ENCODE results near the gene POLRMT. TPM values are rescaled to one million over a fixed set of nuclear protein-coding genes. Genes with fewer than 3 reads are reported as not detected.

POLRMT gene
- total RNA-seq, 1 donor from 2014 or later = 68.4 TPM

- H3K36me3 Mint-ChIP-seq (ENCODE audit: insufficient read depth) = peaks cover 4% of the 10 kb centered on the region
- no peak overlapping the region for H3K4me3 Mint-ChIP-seq (ENCODE audit: low read depth)
- H3K9me3 Mint-ChIP-seq (ENCODE audit: low read depth) = no peaks in the 10 kb centered on the region
- DNase-seq (ENCODE audit: low spot score, unreplicated experiment) = no peak
- TF ChIP-seq, protein P1, sequence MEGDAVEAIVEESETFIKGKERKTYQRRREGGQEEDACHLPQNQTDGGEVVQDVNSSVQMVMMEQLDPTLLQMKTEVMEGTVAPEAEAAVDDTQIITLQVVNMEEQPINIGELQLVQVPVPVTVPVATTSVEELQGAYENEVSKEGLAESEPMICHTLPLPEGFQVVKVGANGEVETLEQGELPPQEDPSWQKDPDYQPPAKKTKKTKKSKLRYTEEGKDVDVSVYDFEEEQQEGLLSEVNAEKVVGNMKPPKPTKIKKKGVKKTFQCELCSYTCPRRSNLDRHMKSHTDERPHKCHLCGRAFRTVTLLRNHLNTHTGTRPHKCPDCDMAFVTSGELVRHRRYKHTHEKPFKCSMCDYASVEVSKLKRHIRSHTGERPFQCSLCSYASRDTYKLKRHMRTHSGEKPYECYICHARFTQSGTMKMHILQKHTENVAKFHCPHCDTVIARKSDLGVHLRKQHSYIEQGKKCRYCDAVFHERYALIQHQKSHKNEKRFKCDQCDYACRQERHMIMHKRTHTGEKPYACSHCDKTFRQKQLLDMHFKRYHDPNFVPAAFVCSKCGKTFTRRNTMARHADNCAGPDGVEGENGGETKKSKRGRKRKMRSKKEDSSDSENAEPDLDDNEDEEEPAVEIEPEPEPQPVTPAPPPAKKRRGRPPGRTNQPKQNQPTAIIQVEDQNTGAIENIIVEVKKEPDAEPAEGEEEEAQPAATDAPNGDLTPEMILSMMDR (IDR thresholded peaks at IDR 0.05; ENCODE audit: unreplicated experiment) = no peak
- no peaks in the 10 kb centered on the region for H3K27me3 Mint-ChIP-seq
- H3K4me1 Mint-ChIP-seq (ENCODE audit: low read depth) = no peaks in the 10 kb centered on the region
- H3K27ac Mint-ChIP-seq = no peak overlapping the region
Measured at GRCh38 chr19:647566-648284, 14.4 kb upstream of the POLRMT start.

- Mint-ChIP-seq H3K4me1 (ENCODE audit: low read depth) (no peaks in the 10 kb centered on the region), H3K36me3 (ENCODE audit: insufficient read depth) (peaks cover 4% of the 10 kb centered on the region), H3K27ac (no peak overlapping the region), H3K27me3 (no peaks in the 10 kb centered on the region), H3K9me3 (ENCODE audit: low read depth) (no peaks in the 10 kb centered on the region), H3K4me3 (ENCODE audit: low read depth) (no peak overlapping the region)
- TF ChIP-seq, protein P1 (IDR thresholded peaks at IDR 0.05; ENCODE audit: unreplicated experiment) = no peak
- DNase-seq (ENCODE audit: low spot score, unreplicated experiment) = no peak
Measured at GRCh38 chr19:646779-647565, 13.6 kb upstream of the POLRMT start.

- peaks cover 4% of the 10 kb centered on the region for H3K36me3 Mint-ChIP-seq (ENCODE audit: insufficient read depth)
- no peaks in the 10 kb centered on the region for H3K9me3 Mint-ChIP-seq (ENCODE audit: low read depth)
- no peak overlapping the region for H3K4me3 Mint-ChIP-seq (ENCODE audit: low read depth)
- H3K4me1 Mint-ChIP-seq (ENCODE audit: low read depth) = no peaks in the 10 kb centered on the region
- H3K27me3 Mint-ChIP-seq = no peaks in the 10 kb centered on the region
- no peak for DNase-seq (ENCODE audit: low spot score, unreplicated experiment)
- TF ChIP-seq, protein P1 (IDR thresholded peaks at IDR 0.05; ENCODE audit: unreplicated experiment) = no peak
- H3K27ac Mint-ChIP-seq = no peak overlapping the region
Measured at GRCh38 chr19:645912-646778, 12.8 kb upstream of the POLRMT start.

DNA sequence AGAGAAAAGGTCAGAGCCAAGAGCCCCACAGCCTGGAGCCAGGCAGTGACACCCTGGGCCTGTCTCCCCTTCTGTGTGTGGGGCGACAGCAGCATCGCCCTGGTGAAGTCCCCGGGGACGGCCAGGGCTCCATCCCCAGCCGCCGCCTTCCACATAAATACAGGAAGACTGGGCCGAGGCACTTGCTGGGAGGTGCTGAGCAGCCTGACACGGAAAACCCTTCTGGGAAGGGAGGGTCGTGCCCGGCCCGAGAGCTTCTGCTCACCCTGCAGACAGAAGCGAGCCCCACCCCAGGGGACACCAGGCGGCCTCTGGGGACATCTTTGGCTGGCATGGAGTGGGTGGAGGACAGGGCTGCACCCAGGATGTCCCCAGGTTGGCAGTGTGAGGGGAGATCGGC is 11.5 kb upstream of the POLRMT start:
- no peaks in the 10 kb centered on the region for H3K4me1 Mint-ChIP-seq (ENCODE audit: low read depth)
- no peak for DNase-seq (ENCODE audit: low spot score, unreplicated experiment)
- H3K27me3 Mint-ChIP-seq = no peaks in the 10 kb centered on the region
- H3K27ac Mint-ChIP-seq = no peak overlapping the region
- no peaks in the 10 kb centered on the region for H3K9me3 Mint-ChIP-seq (ENCODE audit: low read depth)
- peaks cover 4% of the 10 kb centered on the region for H3K36me3 Mint-ChIP-seq (ENCODE audit: insufficient read depth)
- TF ChIP-seq, protein P1 (IDR thresholded peaks at IDR 0.05; ENCODE audit: unreplicated experiment) = no peak
- H3K4me3 Mint-ChIP-seq (ENCODE audit: low read depth) = no peak overlapping the region

GRCh38 chr19:644363-644762 is 11.0 kb upstream of the POLRMT start:
- peaks cover 1% of the 10 kb centered on the region for H3K27me3 Mint-ChIP-seq
- no peaks in the 10 kb centered on the region for H3K9me3 Mint-ChIP-seq (ENCODE audit: low read depth)
- H3K27ac Mint-ChIP-seq = no peak overlapping the region
- TF ChIP-seq, protein P1 (IDR thresholded peaks at IDR 0.05; ENCODE audit: unreplicated experiment) = no peak
- H3K4me3 Mint-ChIP-seq (ENCODE audit: low read depth) = no peak overlapping the region
- no peak for DNase-seq (ENCODE audit: low spot score, unreplicated experiment)
- no peaks in the 10 kb centered on the region for H3K4me1 Mint-ChIP-seq (ENCODE audit: low read depth)
- H3K36me3 Mint-ChIP-seq (ENCODE audit: insufficient read depth) = peaks cover 4% of the 10 kb centered on the region
